Naive thymus-derived CD4-positive, alpha-beta T cell (primary cell): ENCODE measurements around the gene TSPAN9. TPM values are rescaled to one million over a fixed set of nuclear protein-coding genes. Genes with fewer than 3 reads are reported as not detected.

ENCODE experiments used
- ATAC-seq: fragments of 150-1000 bp; cut with Tn5 transposase; 2 replicates; pipeline ENCODE4 v1.10.0; 2021; ENCODE audit warnings: mild to moderate bottlenecking, moderate library complexity
- CTCF ChIA-PET: fragments of 350-600 bp; sonication (Branson Sonifier 250); formaldehyde crosslinking; loops from one replicate; lab custom pipeline; 2021; ENCODE audit warnings: antibody characterized with exemption; lab: Charles Lee
- POLR2A ChIA-PET: fragments of 350-600 bp; sonication (Branson Sonifier 250); formaldehyde crosslinking; loops from one replicate; lab custom pipeline; 2021; ENCODE audit warnings: antibody characterized with exemption, inconsistent platforms; lab: Charles Lee
- DNase-seq, 9 donors: peaks; one replicate each; pipeline versions ENCODE4 v3.0.0 to v3.0.0-alpha.2; 2020 to 2022; ENCODE audit warnings: mixed read lengths in 1 of 9
- H3K27ac ChIP-seq: one replicate; pipeline ENCODE4 v1.7.0; 2013; ENCODE audit warnings: mild to moderate bottlenecking, low read depth, low read length, moderate library complexity
- H3K27me3 ChIP-seq, 2 donors: one replicate each; pipeline ENCODE4 v1.7.0; 2013; ENCODE audit warnings: low read length in 2 of 2, mild to moderate bottlenecking in 2 of 2, moderate library complexity in 2 of 2; ENCODE audit not compliant: control insufficient read depth in 2 of 2, insufficient read depth in 2 of 2
- H3K36me3 ChIP-seq, 3 experiments: 1 replicate in 2 of 3; 2 replicates in 1 of 3; pipeline ENCODE4 v1.7.0; 2013; ENCODE audit warnings: low read length in 3 of 3, mild to moderate bottlenecking in 3 of 3, moderate library complexity in 1 of 3; ENCODE audit not compliant: insufficient read depth in 3 of 3, control insufficient read depth in 2 of 3
- H3K4me1 ChIP-seq, 2 donors: one replicate each; pipeline ENCODE4 v1.7.0; 2013; ENCODE audit warnings: low read length in 2 of 2, mild to moderate bottlenecking in 2 of 2, moderate library complexity in 1 of 2; ENCODE audit not compliant: control insufficient read depth in 2 of 2, insufficient read depth in 2 of 2
- H3K4me3 ChIP-seq: 2 replicates; pipeline ENCODE4 v1.7.0; 2013; ENCODE audit warnings: mild to moderate bottlenecking, low read length
- H3K9me3 ChIP-seq, 3 experiments: 1 replicate in 2 of 3; 2 replicates in 1 of 3; pipeline ENCODE4 v1.7.0; 2013; ENCODE audit warnings: low read length in 3 of 3; ENCODE audit not compliant: control insufficient read depth in 2 of 3
- H3K27ac Mint-ChIP-seq, 9 donors: one replicate each; pipeline ENCODE4 v1.8.0; 2020 to 2022; ENCODE audit warnings: mixed read lengths in 9 of 9, mild to moderate bottlenecking in 8 of 9, moderate library complexity in 5 of 9, inconsistent platforms in 2 of 9
- H3K27me3 Mint-ChIP-seq, 5 donors: one replicate each; pipeline ENCODE4 v1.8.0; 2021 to 2022; ENCODE audit warnings: mixed read lengths in 5 of 5, mild to moderate bottlenecking in 1 of 5
- H3K36me3 Mint-ChIP-seq, 5 donors: one replicate each; pipeline ENCODE4 v1.8.0; 2020 to 2022; ENCODE audit warnings: mixed read lengths in 5 of 5, mild to moderate bottlenecking in 3 of 5, inconsistent platforms in 1 of 5
- H3K4me1 Mint-ChIP-seq, 7 donors: one replicate each; pipeline ENCODE4 v1.8.0; 2020 to 2022; ENCODE audit warnings: mixed read lengths in 7 of 7, mild to moderate bottlenecking in 3 of 7, inconsistent platforms in 1 of 7
- H3K4me3 Mint-ChIP-seq, 10 donors: one replicate each; pipeline ENCODE4 v1.8.0; 2020 to 2022; ENCODE audit warnings: mild to moderate bottlenecking in 10 of 10, mixed read lengths in 10 of 10, moderate library complexity in 6 of 10, inconsistent platforms in 2 of 10
- H3K9me3 Mint-ChIP-seq, 11 donors: one replicate each; pipeline ENCODE4 v1.8.0; 2020 to 2022; ENCODE audit warnings: mixed read lengths in 11 of 11, mild to moderate bottlenecking in 4 of 11, inconsistent platforms in 1 of 11, moderate library complexity in 1 of 11
- intact Hi-C, 2 donors: fragments of 100-400 bp; cut with micrococcal nuclease; formaldehyde crosslinking; loops; one replicate each; pipeline ENCODE4 v1.15.1; 2023
- polyA plus RNA-seq, 2 donors: library from polyadenylated mRNA; unstranded; fragments of 300-500 nt; fragmentation: Illumina TruSeq; gene quantifications; one replicate each; pipeline ENCODE4 v1.2.3, GENCODE V29; 2021
- total RNA-seq, 6 experiments: library from RNA in 5 of 6; stranded (reverse) in 5 of 6; gene quantifications; 1 replicate in 5 of 6; 2 replicates in 1 of 6; pipeline ENCODE4 v1.2.3 and lab custom pipeline; 2021 to 2026

The TSPAN9 gene
- total and polyA plus RNA-seq, 7 experiments from 2014 or later: 0.20 to 1.8 (median 1.1) TPM; not detected in 1

DNA sequence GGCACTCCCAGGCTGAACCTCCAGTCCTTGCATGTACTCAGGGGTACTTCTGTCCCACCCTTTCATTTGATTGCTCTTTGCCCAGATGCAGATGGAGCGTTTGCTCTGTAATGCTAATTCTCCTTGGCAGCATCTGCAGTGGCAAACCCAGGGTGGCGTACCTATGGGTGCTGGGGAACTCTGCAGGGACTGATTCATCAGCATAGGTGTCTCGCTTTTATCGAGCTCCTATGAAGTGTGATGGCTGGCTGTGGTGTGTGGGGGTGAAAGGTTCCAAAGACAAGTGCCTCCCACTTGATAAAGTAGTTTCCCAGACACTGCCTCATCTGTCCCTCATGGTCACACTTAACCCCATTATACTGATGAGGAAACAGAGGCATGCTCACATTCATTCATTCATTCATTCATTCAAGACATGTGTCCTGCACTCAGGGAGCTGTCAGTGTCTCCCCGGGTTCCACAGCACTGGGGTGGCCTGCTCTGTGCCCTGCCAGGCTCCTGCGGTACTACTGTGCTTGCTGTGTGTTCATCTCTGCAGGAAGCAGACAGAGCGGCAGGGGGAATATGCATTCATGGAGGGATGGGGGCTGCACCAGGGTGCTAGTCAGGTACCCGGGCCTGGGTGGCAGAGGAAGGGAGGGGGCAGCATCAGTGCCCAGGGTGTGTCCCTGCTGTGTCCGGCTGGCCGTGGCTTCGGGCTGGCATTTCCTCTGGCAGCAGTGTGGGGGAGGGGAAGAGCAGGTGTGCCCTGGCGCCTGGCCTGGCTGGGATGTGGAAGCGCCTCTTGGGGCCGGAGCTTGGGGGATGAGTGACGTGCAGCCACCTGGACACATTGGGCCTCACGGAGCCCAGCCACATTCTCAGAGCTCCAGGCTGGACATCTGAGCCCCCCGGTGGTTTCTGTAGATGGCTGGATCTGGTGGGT, 110.9 kb downstream of the TSPAN9 start:
- CTCF ChIA-PET: no interaction called here
- H3K4me1 ChIP-seq: no peaks in the 10 kb centered on the region

GRCh38 chr12:3189282-3189681, 112.1 kb downstream of the TSPAN9 start:
- Mint-ChIP-seq H3K27ac (no peak overlapping the region), H3K4me1 (no peaks in the 10 kb centered on the region), H3K27me3 (peaks cover 0 to 17% (median 7%) of the 10 kb centered on the region in 5 donors), H3K9me3 (no peaks in the 10 kb centered on the region), H3K4me3 (no peak overlapping the region), H3K36me3 (no peaks in the 10 kb centered on the region)
- DNase-seq (no peak), ATAC-seq (no peak)
- Histone ChIP-seq H3K27me3 (no peaks in the 10 kb centered on the region), H3K9me3 (no peaks in the 10 kb centered on the region), H3K4me3 (no peak overlapping the region), H3K4me1 (no peaks in the 10 kb centered on the region), H3K27ac (no peak overlapping the region), H3K36me3 (no peaks in the 10 kb centered on the region)
- intact Hi-C loops: no loop called here
- POLR2A ChIA-PET: no interaction called here
- CTCF ChIA-PET: no interaction called here

More for the DNA sequence above, 110.9 kb downstream of the TSPAN9 start:
- no peak for DNase-seq
- H3K27me3 ChIP-seq: no peaks in the 10 kb centered on the region
- H3K27me3 Mint-ChIP-seq: peaks cover 0 to 17% (median 8%) of the 10 kb centered on the region in 5 donors
- POLR2A ChIA-PET: no interaction called here
- no peaks in the 10 kb centered on the region for H3K9me3 ChIP-seq
- H3K4me1 Mint-ChIP-seq: no peaks in the 10 kb centered on the region
- H3K4me3 ChIP-seq: no peak overlapping the region
- no peak for ATAC-seq
- no peak overlapping the region for H3K27ac ChIP-seq
- no peak overlapping the region for H3K27ac Mint-ChIP-seq
- H3K9me3 Mint-ChIP-seq: no peaks in the 10 kb centered on the region
- H3K36me3 Mint-ChIP-seq: no peaks in the 10 kb centered on the region
- intact Hi-C loops: no loop called here
- no peak overlapping the region for H3K4me3 Mint-ChIP-seq
- no peaks in the 10 kb centered on the region for H3K36me3 ChIP-seq

DNA sequence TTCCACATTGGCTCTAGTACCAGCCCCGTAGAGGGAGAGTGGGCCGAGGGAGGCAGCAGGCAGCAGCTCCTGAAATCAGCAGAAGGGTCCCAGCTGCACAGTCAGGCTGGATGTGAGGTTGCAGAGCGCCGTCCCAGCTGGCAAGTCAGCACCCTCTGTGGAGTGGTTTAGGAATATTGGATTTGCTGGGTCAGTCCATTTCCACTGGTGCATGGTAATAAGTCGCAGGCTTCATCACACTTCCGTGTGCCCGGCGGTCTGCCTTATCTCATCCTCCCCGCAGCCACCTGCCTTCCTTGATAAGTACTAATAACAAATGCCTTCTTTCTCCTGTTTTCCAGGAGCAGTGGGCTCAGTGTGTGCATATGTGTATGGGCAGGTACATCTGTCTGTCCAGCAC, 112.9 kb downstream of the TSPAN9 start:
- Histone ChIP-seq H3K9me3 (no peaks in the 10 kb centered on the region), H3K36me3 (no peaks in the 10 kb centered on the region), H3K27ac (no peak overlapping the region), H3K27me3 (no peaks in the 10 kb centered on the region), H3K4me1 (no peaks in the 10 kb centered on the region), H3K4me3 (no peak overlapping the region)
- H3K27me3 Mint-ChIP-seq: peaks cover 0 to 17% (median 9%) of the 10 kb centered on the region in 5 donors
- H3K9me3 Mint-ChIP-seq: no peaks in the 10 kb centered on the region
- no peak overlapping the region for H3K4me3 Mint-ChIP-seq
- ChIA-PET CTCF (no interaction called here), POLR2A (no interaction called here)
- DNase-seq (no peak), ATAC-seq (no peak)
- intact Hi-C loops: no loop called here
- H3K27ac Mint-ChIP-seq: no peak overlapping the region
- H3K4me1 Mint-ChIP-seq: no peaks in the 10 kb centered on the region
- H3K36me3 Mint-ChIP-seq: no peaks in the 10 kb centered on the region

- Mint-ChIP-seq H3K27me3 (peaks cover 6 to 21% (median 13%) of the 10 kb centered on the region in 5 donors), H3K9me3 (no peaks in the 10 kb centered on the region), H3K4me3 (no peak overlapping the region), H3K36me3 (no peaks in the 10 kb centered on the region), H3K4me1 (no peaks in the 10 kb centered on the region), H3K27ac (no peak overlapping the region)
- ChIA-PET POLR2A (no interaction called here), CTCF (no interaction called here)
- H3K27ac ChIP-seq: no peak overlapping the region
- no peak overlapping the region for H3K4me3 ChIP-seq
- no peaks in the 10 kb centered on the region for H3K27me3 ChIP-seq
- ATAC-seq (no peak), DNase-seq (no peak)
- H3K9me3 ChIP-seq: no peaks in the 10 kb centered on the region
- H3K36me3 ChIP-seq: no peaks in the 10 kb centered on the region
- no peaks in the 10 kb centered on the region for H3K4me1 ChIP-seq
- intact Hi-C loops: no loop called here
Measured at GRCh38 chr12:3191450-3191849, 114.3 kb downstream of the TSPAN9 start.

GRCh38 chr12:3192221-3192620, 115.0 kb downstream of the TSPAN9 start:
- Mint-ChIP-seq H3K36me3 (no peaks in the 10 kb centered on the region), H3K4me3 (no peak overlapping the region), H3K27ac (no peak overlapping the region), H3K27me3 (peaks cover 10 to 29% (median 18%) of the 10 kb centered on the region in 5 donors), H3K4me1 (no peaks in the 10 kb centered on the region), H3K9me3 (no peaks in the 10 kb centered on the region)
- Histone ChIP-seq H3K4me3 (no peak overlapping the region), H3K4me1 (no peaks in the 10 kb centered on the region), H3K9me3 (no peaks in the 10 kb centered on the region), H3K27ac (no peak overlapping the region), H3K27me3 (no peaks in the 10 kb centered on the region), H3K36me3 (no peaks in the 10 kb centered on the region)
- ATAC-seq (no peak), DNase-seq (no peak)
- ChIA-PET POLR2A (no interaction called here), CTCF (interaction anchor here (2.1 kb wide), 1 partner anchor 10 kb away, joined by 8 read pairs; no protein-coding TSS in a partner anchor)
- intact Hi-C loops: no loop called here

GRCh38 chr12:3193131-3193530, 116.0 kb downstream of the TSPAN9 start:
- CTCF ChIA-PET: interaction anchor here (2.1 kb wide), 1 partner anchor 9 kb away, joined by 8 read pairs; no protein-coding TSS in a partner anchor
- POLR2A ChIA-PET: no interaction called here
- H3K36me3 Mint-ChIP-seq: no peaks in the 10 kb centered on the region

More at GRCh38 chr12:3193131-3193530, 116.0 kb downstream of the TSPAN9 start:
- H3K27me3 ChIP-seq: no peaks in the 10 kb centered on the region
- no peak overlapping the region for H3K27ac Mint-ChIP-seq
- no peaks in the 10 kb centered on the region for H3K9me3 ChIP-seq
- H3K4me3 ChIP-seq: no peak overlapping the region
- intact Hi-C loops: no loop called here
- H3K9me3 Mint-ChIP-seq: no peaks in the 10 kb centered on the region
- H3K27me3 Mint-ChIP-seq: peaks cover 10 to 30% (median 18%) of the 10 kb centered on the region in 5 donors
- no peak overlapping the region for H3K4me3 Mint-ChIP-seq
- no peaks in the 10 kb centered on the region for H3K4me1 Mint-ChIP-seq
- no peaks in the 10 kb centered on the region for H3K36me3 ChIP-seq
- no peaks in the 10 kb centered on the region for H3K4me1 ChIP-seq
- DNase-seq (no peak), ATAC-seq (no peak)
- H3K27ac ChIP-seq: no peak overlapping the region
